T1000 (cell line): ENCODE data around the gene ZNF563.

Experiments used
- DNase-seq: peaks from one replicate; lab custom pipeline; 2025; ENCODE audit warnings: mixed read lengths; lab: John Stamatoyannopoulos, UW

ZNF563 gene

DNA sequence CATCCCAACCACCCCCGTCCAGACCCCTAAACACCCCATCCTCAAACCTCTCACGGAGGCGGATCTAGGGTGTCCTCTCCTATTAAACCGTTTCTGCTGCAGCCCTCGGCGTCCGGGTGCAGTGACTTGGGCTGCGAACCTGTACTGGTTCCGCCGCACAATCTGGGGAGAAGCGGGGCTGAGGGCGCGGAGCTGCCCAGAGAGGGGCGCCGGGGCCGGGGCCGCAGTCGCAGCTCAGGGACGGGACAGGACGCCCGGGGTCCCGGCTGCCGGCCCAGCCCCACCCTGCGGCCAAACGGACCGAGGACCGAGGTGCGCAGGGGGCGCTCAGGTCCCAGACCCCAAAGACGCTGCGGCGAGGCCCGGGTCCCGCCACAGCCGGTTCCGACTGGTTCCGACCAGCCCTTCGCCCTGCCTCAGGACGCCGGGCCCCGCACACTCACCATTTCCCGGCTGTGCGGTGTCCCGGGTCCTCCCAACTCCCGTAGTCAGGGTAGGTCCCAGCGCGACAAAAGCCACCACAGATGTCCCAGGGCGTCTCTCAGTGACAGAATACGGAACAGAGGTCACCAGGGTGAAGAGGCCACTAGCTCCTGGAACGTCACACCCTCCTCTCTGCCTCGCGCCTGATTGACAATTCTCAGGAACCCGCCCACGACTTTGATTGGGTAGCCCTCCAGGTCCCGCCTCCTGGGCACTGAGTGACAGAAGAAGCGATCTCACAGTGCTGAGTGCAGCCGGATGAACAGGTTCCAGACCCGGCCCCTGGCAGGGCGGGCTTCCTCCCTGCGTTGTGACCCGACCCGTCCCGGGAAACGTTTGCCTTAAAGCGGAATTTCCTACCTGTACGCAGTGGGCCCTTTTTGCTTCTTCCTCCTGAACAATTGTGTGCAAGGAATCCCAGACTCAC is 38.9 kb downstream of the ZNF563 start, which contains the start of gene ZNF44:
Gene ZNF44, minus strand, starts transcription at position 635 of the 910 bp plus-strand sequence. Its CDS starts 189 bp downstream, at position 446.
- peak; percentile 89 for DNase-seq

DNA sequence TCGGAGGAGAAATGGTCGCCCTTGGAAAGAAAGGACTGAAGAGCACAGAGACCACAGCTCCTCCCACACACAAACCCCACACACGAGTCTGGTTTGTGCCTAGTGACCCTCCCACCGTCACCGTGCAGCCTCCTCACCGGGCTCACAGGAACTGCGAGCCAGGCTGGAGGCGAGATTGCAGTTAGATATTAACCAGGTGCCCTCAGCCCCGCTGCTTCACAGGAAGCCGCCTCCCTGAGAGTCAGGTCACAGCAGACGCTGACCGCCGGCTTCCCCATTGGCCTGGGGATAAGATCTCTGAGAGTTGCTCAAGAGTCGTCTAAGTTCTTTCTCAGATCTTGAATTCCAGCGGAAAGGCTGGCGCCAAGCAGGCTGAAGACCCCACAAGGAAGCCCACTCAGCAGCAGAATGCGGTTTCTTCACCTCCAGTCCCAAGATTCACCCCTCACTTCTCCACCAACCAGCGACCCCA is 39.6 kb downstream of the ZNF563 start:
- peak; percentile 13 for DNase-seq

DNA sequence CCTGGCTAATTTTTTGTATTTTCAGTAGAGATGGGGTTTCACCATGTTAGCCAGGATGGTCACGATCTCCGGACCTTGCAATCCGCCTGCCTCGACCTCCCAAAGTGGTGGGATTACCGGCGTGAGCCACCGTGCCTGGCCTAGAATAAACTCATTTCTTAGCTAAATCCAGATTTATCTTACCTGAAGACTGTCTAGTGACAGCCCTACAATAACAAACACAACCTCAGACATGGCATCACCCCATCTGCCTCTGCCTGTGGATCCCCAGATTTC is 43.7 kb downstream of the ZNF563 start:
- no peak for DNase-seq

GRCh38 chr19:12287958-12288500 is 45.4 kb downstream of the ZNF563 start:
- DNase-seq = no peak

- DNase-seq = no peak
Measured at GRCh38 chr19:12284631-12285030, 48.8 kb downstream of the ZNF563 start.

DNA sequence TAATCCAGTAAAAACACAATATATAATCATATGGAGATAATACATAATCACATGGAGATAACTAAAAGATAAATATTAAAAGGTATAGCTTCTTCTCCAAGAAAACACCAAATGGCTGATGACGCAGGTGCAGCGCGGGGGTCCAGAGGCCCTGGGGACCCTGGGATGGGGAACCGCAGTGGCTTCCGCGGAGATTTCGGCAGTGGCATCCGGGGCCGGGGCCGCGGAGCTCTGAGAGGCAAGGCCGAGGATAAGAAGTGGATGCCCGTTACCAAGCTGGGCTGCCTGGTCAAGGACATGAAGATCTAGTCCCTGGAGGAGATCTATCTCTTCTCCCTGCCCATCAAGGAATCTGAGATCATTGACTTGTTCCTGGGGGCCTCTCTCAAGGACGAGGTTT is 49.2 kb downstream of the ZNF563 start:
- no peak for DNase-seq

- no peak for DNase-seq
Measured at GRCh38 chr19:12278713-12279112, 54.7 kb downstream of the ZNF563 start.

DNA sequence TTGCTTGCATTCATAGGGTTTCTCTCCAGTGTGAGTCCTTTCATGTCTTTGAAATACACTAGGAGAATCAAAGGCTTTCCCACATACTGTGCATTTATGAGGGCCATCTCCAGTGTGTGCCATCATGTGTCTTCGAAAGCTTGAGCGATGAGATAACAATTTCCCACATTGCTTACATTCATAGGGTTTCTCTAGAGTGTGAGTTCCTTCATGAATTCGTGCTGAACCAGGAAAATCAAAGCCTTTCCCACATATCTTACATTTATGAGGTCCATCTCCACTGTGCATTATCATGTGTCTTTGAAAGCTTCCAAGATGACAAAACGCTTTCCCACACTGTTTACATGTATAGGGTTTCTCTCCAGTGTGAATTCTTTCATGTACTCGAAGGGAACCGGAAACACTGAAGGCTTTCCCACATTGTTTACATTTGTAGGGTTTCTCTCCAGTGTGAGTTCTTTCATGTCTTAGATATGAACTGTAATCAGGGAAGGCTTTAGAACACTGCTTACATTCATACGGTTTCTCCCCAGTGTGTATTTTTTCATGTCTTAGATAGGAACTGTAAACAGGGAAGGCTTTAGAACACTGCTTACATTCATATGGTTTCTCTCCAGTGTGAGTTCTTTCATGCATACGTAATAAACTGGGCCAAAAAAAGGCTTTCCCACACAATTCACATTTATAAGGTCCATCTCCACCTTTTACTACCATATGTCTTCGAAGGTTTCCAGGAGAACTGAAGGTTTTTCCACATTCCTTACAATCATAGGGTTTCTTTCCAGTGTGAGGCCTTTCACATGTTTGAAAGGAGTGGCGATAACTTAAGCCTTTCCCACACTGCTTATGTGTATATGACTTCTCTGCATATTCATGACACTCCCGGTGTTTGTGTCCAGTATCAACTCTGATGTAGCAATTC is 60.2 kb downstream of the ZNF563 start:
- no peak for DNase-seq

GRCh38 chr19:12272386-12272785 is 61.0 kb downstream of the ZNF563 start:
- DNase-seq = no peak

DNA sequence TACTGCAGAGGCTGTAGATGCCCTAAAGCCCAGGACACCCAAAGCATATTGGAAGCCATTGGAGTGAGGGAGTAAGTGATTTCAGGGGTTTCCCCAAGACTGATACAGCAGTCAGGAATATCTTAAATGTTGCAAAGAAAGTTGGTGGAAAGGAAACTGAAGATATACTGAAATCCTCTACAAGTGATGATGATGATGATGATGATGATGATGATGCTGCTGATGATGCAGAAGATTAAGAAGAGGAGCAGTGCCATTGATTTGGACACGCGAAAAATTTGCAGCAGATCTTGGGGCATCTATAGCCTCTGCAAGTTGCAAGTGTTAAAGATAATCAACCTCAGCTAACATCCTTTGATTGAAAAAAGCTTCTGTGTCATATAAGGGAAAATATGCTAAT is 62.6 kb downstream of the ZNF563 start:
- no peak for DNase-seq
